Aorta (tissue), 5 donors: Measurements from ENCODE around the gene PTPRG. TPM values are rescaled to one million over a fixed set of nuclear protein-coding genes. Genes with fewer than 3 reads are reported as not detected.

Source experiments
- ATAC-seq: fragments of 200-7000 bp; cut with Tn5 transposase; one replicate; pipeline ENCODE4 v1.9.1; 2022; ENCODE audit warnings: moderate library complexity; ENCODE audit not compliant: low FRiP score
- DNase-seq, 2 donors: peaks; one replicate each; pipeline ENCODE4 v3.0.0-alpha.2; 2020
- H3K27ac ChIP-seq, 2 donors: one replicate each; pipeline ENCODE4 v1.5.1; 2013; ENCODE audit warnings: low read length in 2 of 2, mild to moderate bottlenecking in 2 of 2, moderate library complexity in 2 of 2, control low read depth in 1 of 2, inconsistent platforms in 1 of 2, low read depth in 1 of 2
- H3K27me3 ChIP-seq, 2 donors: one replicate each; pipeline ENCODE4 v1.6.1; 2013; ENCODE audit warnings: control low read depth in 1 of 2, low read length in 1 of 2, mild to moderate bottlenecking in 1 of 2, moderate library complexity in 1 of 2; ENCODE audit not compliant: insufficient read depth in 2 of 2, control insufficient read depth in 1 of 2
- H3K36me3 ChIP-seq, 2 donors: one replicate each; pipeline ENCODE4 v1.6.1; 2013; ENCODE audit warnings: control low read depth in 1 of 2, low read length in 1 of 2, mild to moderate bottlenecking in 1 of 2; ENCODE audit not compliant: insufficient read depth in 2 of 2, control insufficient read depth in 1 of 2
- H3K4me1 ChIP-seq, 2 donors: one replicate each; pipeline ENCODE4 v1.6.1; 2013; ENCODE audit warnings: low read length in 2 of 2, control low read depth in 1 of 2, mild to moderate bottlenecking in 1 of 2, moderate library complexity in 1 of 2; ENCODE audit not compliant: insufficient read depth in 2 of 2, control insufficient read depth in 1 of 2
- H3K4me3 ChIP-seq, 2 donors: one replicate each; pipeline ENCODE4 v1.5.1; 2013; ENCODE audit warnings: low read length in 2 of 2, control low read depth in 1 of 2, mild to moderate bottlenecking in 1 of 2
- H3K9me3 ChIP-seq: one replicate; pipeline ENCODE4 v1.6.1; 2013; ENCODE audit warnings: mild to moderate bottlenecking, low read length; ENCODE audit not compliant: control insufficient read depth
- WGBS, 2 donors: extraction: QIAGEN DNeasy Blood & Tissue Kit; methylation state at CpG; one replicate each; pipeline ENCODE4 v1.1.7; 2013; 5-methylcytosine and 5-hydroxymethylcytosine counted together
- intact Hi-C, 2 donors: fragments of 100-400 bp; cut with DNase I; formaldehyde crosslinking; loops; one replicate each; pipeline versions ENCODE4 v1.14.2 to v1.15.0; 2022
- polyA plus RNA-seq, 2 donors: library from polyadenylated mRNA; stranded (reverse); fragments of 200-250 nt; gene quantifications; one replicate each; pipeline ENCODE4 v1.2.3, GENCODE V29; 2013
- total RNA-seq, 2 donors: library from RNA; stranded (reverse); fragmentation: NEBNext Ultra II Directional; extraction: Animal tissue kit (Norgen Biotek cat#: 25700); gene quantifications; one replicate each; pipeline ENCODE4 v1.2.1, GENCODE V29; 2021
- donor health status: healthy with polysubstance abuse.
- donor health status: Bipolar disorder and iron deficiency.
- donor health status: DM: no; HTN: no; CAD: no.
- donor health status: DM: no; HTN: no; CAD: no.
- donor health status: DM: yes; HTN: yes; CAD: no.

The PTPRG gene
- total and polyA plus RNA-seq, 4 donors, result 5.3 to 150 (median 52.4) TPM

DNA sequence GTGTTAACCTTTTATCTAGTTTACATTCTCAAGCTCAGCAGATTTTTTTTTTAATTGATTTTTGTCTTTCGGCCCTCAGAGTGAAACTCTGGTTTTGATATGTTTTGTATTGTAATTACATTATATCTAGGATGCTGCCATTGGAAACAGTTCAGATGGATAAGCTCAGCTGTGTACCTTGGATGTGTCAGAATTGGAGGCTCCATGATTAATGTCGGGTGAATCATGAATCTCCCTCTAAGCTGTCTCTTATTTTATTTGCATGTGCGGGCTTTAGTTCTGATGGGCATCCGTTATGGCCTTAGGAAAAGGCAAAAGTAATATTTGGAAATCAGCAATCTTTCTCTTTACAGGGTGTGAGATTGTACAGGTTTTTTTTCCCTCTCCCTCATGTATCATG lies 4.2 kb downstream of the PTPRG start:
- 81 to 90% methylated on average over 4 of the region's 4 CpGs for WGBS, 2 donors
- H3K36me3 ChIP-seq, result no peaks in the 10 kb centered on the region
- intact Hi-C loops, result loop anchor here (2.0 to 10.0 kb wide), 3 partner anchors 259 to 623 kb away; no protein-coding TSS in a partner anchor
- ATAC-seq (no peak), DNase-seq (no peak)
- H3K27ac ChIP-seq, result no peak overlapping the region
- no peak overlapping the region for H3K4me3 ChIP-seq
- peaks cover 0 to 7% of the 10 kb centered on the region in 2 donors for H3K4me1 ChIP-seq
- no peaks in the 10 kb centered on the region for H3K9me3 ChIP-seq
- H3K27me3 ChIP-seq, result no peaks in the 10 kb centered on the region

DNA sequence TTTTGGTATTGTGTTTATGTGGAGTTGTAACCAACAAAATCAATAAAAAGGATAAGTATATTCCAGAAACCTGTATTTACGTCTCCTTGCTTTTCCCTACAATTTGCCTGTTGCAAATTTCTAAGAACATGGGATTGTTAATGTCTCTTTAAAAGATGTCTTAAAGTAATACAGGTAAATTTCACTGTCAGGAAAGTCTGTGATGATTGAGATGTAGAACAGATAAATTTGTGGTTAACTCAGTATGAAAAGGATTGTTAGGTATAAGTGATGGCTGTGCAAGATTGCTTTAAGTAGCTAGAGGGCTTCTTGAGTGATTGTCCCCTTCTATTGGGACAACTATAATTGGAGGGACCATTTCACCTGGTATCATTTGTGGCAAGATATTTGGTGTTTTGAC lies 6.8 kb downstream of the PTPRG start:
- H3K4me1 ChIP-seq, result peaks cover 2 to 11% of the 10 kb centered on the region in 2 donors
- no peaks in the 10 kb centered on the region for H3K36me3 ChIP-seq
- no peaks in the 10 kb centered on the region for H3K27me3 ChIP-seq
- H3K9me3 ChIP-seq, result no peaks in the 10 kb centered on the region
- WGBS, 2 donors, result 98% methylated on average over 1 of the region's 1 CpG
- ATAC-seq (no peak), DNase-seq (no peak)
- intact Hi-C loops, result loop anchor here (10.0 kb wide), 2 partner anchors 257 to 557 kb away; no protein-coding TSS in a partner anchor
- H3K4me3 ChIP-seq, result no peak overlapping the region
- no peak overlapping the region for H3K27ac ChIP-seq

DNA sequence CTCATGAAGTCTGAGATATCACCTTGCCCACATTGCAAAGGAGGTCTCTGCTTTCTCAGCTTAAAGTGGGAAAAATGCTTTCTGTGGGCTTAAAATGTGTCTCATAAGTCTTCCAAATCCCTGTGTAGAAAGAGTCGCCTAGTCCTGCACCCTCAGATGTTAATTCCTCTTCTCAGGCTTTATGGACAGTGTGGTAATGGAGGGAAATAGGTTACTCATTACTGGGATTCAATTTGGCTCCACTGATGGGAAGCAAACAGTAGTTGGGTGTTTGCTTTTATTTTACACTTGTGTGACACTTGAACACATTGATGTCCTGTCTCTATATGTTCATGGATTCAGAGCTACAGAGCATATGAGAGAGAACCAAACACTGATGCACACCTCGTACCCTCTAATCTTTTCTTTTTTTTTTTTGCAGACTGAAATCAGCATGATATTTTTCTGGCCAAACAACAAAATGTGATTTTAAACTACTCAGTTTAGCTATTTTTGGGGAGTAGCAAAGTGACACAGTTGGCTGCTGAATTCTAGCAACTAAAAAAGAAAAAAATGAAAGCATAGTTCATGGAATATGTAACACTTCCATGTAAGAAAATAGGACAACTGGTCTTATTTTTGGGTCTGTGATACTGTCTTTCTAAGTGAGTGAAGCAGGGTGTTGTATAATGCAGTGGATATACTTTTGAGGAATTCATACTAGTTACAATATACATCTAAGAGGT lies 8.6 kb downstream of the PTPRG start:
- ATAC-seq, result no peak
- intact Hi-C loops, result loop anchor here (10.0 kb wide), 2 partner anchors 255 to 555 kb away; no protein-coding TSS in a partner anchor

DNA sequence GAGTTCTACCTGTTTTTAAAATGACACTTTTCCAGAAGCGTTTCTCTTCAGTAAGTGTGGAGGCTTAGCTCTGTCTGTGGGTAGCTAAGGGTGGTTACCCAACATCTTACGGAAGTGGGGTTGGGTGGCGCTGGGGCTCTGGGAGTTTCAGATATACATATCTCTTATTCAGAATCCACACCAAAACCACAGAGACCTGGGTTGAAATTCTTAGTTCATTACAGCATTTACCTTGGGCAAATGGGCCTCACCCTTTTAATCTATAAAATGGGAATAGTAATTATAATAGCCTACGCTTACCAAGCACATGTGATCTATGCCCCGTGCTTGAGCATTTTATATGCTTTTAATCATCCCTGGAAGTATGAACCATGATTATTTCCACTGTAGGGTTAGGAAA lies 9.4 kb downstream of the PTPRG start:
- intact Hi-C loops, result no loop called here
- H3K4me3 ChIP-seq, result no peak overlapping the region
- no peaks in the 10 kb centered on the region for H3K36me3 ChIP-seq
- peaks cover 5 to 11% of the 10 kb centered on the region in 2 donors for H3K4me1 ChIP-seq
- H3K9me3 ChIP-seq, result no peaks in the 10 kb centered on the region
- ATAC-seq, result no peak
- H3K27me3 ChIP-seq, result no peaks in the 10 kb centered on the region
- 84 to 88% methylated on average over 5 of the region's 5 CpGs for WGBS, 2 donors
- no peak for DNase-seq
- no peak overlapping the region for H3K27ac ChIP-seq

More for the DNA sequence above, 8.6 kb downstream of the PTPRG start:
- Histone ChIP-seq H3K4me3 (no peak overlapping the region), H3K27me3 (no peaks in the 10 kb centered on the region), H3K36me3 (no peaks in the 10 kb centered on the region), H3K9me3 (no peaks in the 10 kb centered on the region), H3K4me1 (peaks cover 4 to 11% of the 10 kb centered on the region in 2 donors), H3K27ac (no peak overlapping the region)
- no peak for DNase-seq
- WGBS, 2 donors, result 33 to 37% methylated on average over 2 of the region's 2 CpGs

DNA sequence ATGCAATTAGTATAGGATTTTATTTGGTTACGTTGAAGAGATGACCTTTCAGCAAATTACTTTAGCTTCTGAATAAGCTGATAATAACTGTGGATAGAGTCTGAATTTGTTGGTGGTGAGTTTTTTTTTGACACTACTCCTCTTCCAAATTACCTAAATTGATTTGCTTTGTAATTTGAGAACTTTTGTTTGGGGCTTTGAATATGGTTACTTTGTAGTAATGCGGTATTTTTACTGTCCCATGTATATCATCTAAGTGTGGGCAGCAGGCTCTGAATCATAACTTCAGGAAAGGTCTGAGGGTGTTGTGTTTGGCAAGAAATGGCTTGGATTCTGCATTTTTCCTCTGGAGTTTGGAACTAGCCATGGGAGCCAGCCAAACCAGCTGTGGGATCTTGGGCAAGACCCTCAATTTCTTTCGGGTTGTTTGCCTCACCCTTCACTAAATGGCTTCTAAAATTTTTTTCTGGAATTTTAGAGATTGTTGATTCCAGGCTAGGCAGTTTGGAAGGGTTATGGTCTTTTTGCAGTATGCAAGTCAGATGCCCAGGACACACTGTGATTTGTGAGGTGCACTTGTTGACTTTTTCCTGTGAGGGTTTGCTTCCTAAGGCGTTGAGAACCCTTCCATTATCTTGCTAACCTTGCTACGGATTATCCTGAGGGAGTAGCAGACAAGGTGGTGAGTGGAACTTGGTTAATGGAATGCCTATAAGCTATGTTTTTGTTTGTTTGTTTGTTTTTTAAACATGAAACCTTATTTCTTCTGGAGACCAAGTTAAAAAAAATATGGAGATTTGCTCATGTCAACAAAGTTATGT lies 10.4 kb downstream of the PTPRG start:
- intact Hi-C loops, result no loop called here
- H3K27ac ChIP-seq, result peak overlapping the region in 1 of 2 donors; percentile 60
- peak in 1 of 2 donors; percentile 76 for DNase-seq

DNA sequence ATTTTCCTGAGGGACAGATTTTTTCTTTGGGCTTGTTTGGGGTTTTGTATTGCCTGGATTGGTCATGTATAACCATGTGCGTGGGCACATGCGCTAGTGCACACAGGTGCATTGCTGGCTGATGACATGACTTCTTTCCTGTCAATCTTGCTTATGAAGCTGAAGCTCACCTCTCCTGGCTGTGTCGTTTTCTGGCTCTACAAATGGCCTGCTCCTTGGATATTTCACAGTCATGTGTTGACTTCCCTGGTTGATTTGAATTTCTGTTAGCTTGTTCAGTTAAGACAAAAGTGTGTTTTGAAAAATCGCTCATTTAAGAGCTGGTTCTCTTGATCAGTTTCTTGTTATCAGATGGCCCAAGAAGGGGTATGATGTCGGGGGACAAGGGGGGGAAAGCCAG lies 11.5 kb downstream of the PTPRG start:
- no peak for ATAC-seq
- 84 to 90% methylated on average over 5 of the region's 5 CpGs for WGBS, 2 donors
- peaks cover 5 to 11% of the 10 kb centered on the region in 2 donors for H3K4me1 ChIP-seq

More for the DNA sequence above, 10.4 kb downstream of the PTPRG start:
- Histone ChIP-seq H3K36me3 (no peaks in the 10 kb centered on the region), H3K27me3 (no peaks in the 10 kb centered on the region), H3K4me3 (no peak overlapping the region), H3K9me3 (no peaks in the 10 kb centered on the region), H3K4me1 (peaks cover 5 to 11% of the 10 kb centered on the region in 2 donors)
- 21 to 29% methylated on average over 5 of the region's 5 CpGs for WGBS, 2 donors
- no peak for ATAC-seq

DNA sequence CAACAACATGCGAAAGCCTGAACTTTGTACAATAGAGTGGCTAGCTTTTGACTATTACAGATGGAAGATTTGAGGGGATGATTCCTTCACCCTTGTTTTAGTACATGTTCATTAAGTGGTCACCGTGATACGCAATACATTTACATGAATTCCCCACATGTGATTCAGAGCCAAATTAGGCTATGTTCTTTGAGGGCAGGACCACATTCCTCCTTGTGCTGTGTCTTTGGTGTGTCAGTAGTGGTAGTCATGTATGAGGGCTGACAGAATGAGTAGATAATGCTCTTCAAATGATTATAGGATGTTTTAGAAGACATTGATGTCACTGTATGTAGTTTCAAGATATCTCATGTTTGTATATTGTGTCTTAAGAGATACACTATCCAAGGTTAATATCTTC lies 12.1 kb downstream of the PTPRG start:
- no peak for ATAC-seq
- intact Hi-C loops, result no loop called here
- 66 to 76% methylated on average over 3 of the region's 3 CpGs for WGBS, 2 donors

More for the DNA sequence above, 11.5 kb downstream of the PTPRG start:
- intact Hi-C loops, result no loop called here
- Histone ChIP-seq H3K9me3 (no peaks in the 10 kb centered on the region), H3K27ac (no peak overlapping the region), H3K4me3 (no peak overlapping the region), H3K36me3 (no peaks in the 10 kb centered on the region), H3K27me3 (no peaks in the 10 kb centered on the region)
- DNase-seq, result no peak

DNA sequence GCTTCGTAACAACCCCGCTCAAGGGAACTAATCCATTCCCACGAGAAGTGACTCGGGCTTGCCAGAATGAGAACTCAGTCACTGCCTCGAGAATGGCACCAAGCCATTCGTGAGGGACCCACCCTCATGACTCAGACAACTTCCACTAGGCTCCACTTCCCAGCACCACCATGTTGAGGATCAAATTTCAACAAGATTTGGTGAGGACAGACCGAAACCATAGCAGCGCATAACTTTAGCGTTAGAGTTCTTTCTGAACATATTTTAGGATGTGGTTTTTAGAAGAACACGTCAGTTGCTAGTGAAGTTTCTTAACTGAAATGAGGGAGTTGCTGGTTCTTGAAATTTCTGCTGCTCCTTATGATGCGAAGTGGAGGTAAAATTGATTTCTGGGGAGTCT lies 13.5 kb downstream of the PTPRG start:
- DNase-seq (peak in 1 of 2 donors; percentile 65), ATAC-seq (peak; percentile 58)
- no peaks in the 10 kb centered on the region for H3K27me3 ChIP-seq
- 77 to 78% methylated on average over 11 of the region's 11 CpGs for WGBS, 2 donors
- H3K4me3 ChIP-seq, result no peak overlapping the region
- intact Hi-C loops, result no loop called here
- peaks cover 5 to 7% of the 10 kb centered on the region in 2 donors for H3K4me1 ChIP-seq
- H3K27ac ChIP-seq, result peak overlapping the region in 1 of 2 donors; percentile 68
- no peaks in the 10 kb centered on the region for H3K36me3 ChIP-seq
- H3K9me3 ChIP-seq, result no peaks in the 10 kb centered on the region

More for the DNA sequence above, 12.1 kb downstream of the PTPRG start:
- Histone ChIP-seq H3K9me3 (no peaks in the 10 kb centered on the region), H3K27me3 (no peaks in the 10 kb centered on the region), H3K4me1 (peaks cover 5 to 11% of the 10 kb centered on the region in 2 donors), H3K4me3 (no peak overlapping the region), H3K36me3 (no peaks in the 10 kb centered on the region), H3K27ac (no peak overlapping the region)
- DNase-seq, result no peak
